Upper lobe of left lung (tissue), 4 donors: ENCODE measurements around the gene SLC25A48.

Experiments
- EP300 ChIP-seq, 4 donors: sonication (generic); formaldehyde crosslinking; IDR thresholded peaks; one replicate each; pipeline ENCODE4 v1.5.1; 2017; ENCODE audit warnings: antibody characterized with exemption in 4 of 4, control low read depth in 2 of 4
- POLR2A ChIP-seq, 4 donors: fragments of 450-650 bp; IDR thresholded peaks; one replicate each; pipeline ENCODE4 v1.5.1; 2016 to 2017; ENCODE audit warnings: antibody characterized with exemption in 4 of 4, mild to moderate bottlenecking in 2 of 4
- TF ChIP-seq, protein P1 (sequence below), 6 experiments: fragments of 450-650 bp in 4 of 6; fragments of 200-600 bp in 2 of 6; sonication (generic) in 2 of 6; IDR thresholded peaks; one replicate each; pipeline ENCODE4 v1.5.1; 2016 to 2019; ENCODE audit warnings: antibody characterized with exemption in 6 of 6

DNA sequence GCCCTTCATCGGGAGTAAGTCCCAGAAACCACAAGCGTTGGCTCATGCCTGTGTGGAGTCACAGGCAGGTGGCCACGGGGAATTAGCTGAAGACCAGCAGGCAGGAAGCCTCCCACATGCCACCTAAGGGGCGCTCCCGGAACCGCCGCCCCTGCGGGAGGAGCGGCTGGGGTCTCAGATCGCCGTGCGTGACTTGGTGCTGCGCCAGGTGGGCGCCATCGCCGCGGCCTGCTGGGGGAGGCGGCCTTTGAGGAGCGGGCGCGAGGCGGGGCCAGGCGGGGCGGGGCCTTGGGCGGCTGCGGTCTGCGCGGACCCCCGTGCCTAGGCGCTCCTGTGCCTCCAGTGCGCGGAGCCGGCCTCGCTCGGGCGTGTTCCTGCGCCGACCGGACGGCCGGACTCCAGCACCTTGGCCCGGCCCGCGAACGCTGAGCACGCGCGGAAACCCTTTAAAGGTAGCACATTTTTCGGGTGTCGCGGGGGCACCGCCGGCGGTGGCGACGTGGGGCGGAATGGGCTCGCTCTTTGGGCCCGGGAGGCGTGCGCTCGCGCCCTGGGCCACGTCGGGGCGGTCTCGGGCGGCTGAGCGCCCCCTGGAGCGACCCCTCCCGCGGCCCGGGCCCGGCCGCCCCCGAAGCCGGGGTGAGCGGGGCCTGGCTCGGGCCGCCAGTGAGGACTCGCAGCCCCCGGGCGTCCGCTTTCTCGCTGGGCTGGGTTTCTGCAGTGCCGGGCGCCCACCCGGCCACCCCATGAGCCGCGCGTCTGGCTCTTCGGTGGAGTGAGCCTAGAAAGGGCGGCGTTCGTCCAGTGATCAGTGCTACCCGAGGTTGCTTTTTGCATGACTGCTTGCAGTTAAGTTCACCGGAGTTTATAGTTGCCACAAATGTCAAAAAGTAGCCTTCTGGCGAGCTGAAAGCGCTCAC, 95.8 kb downstream of the SLC25A48 start:
- TF ChIP-seq, protein P1, sequence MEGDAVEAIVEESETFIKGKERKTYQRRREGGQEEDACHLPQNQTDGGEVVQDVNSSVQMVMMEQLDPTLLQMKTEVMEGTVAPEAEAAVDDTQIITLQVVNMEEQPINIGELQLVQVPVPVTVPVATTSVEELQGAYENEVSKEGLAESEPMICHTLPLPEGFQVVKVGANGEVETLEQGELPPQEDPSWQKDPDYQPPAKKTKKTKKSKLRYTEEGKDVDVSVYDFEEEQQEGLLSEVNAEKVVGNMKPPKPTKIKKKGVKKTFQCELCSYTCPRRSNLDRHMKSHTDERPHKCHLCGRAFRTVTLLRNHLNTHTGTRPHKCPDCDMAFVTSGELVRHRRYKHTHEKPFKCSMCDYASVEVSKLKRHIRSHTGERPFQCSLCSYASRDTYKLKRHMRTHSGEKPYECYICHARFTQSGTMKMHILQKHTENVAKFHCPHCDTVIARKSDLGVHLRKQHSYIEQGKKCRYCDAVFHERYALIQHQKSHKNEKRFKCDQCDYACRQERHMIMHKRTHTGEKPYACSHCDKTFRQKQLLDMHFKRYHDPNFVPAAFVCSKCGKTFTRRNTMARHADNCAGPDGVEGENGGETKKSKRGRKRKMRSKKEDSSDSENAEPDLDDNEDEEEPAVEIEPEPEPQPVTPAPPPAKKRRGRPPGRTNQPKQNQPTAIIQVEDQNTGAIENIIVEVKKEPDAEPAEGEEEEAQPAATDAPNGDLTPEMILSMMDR (IDR thresholded peaks at IDR 0.05) = no peak
- TF ChIP-seq POLR2A (IDR thresholded peaks at IDR 0.05) (no peak), EP300 (IDR thresholded peaks at IDR 0.05) (no peak)
